HG03139 (cell line): ENCODE data around the gene RPL14.
A peak's percentile ranks its signal among the peaks of the same experiment; 100 is the strongest.
"Not testable (repeated sequence)": the region's sequence is repeated elsewhere in the genome, so short reads cannot be mapped to it uniquely, and the experiment has no call there.

Experiments used
- ATAC-seq: cut with Tn5 transposase; IDR thresholded peaks from one replicate; pipeline ENCODE4 v1.9.1; 2021; ENCODE audit not compliant: unreplicated experiment

Gene RPL14

DNA sequence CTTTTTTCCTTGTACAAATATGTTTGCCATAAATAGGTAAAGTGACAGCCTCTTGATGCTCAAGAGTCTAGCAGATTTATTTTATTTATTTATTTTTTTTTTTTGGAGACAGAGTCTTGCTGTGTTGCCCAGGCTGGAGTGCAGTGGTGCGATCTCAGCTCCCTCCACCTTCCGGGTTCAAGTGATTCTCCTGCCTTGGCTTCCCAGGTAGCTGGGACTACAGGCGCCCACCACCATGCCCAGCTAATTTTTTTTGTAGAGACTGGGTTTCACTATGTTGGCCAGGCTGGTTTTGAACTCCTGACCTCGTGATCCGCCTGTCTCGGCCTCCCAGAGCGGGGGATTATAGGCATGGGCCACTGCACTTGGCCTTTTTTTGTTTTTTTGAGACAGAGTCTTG, 5.7 kb downstream of the RPL14 start:
- ATAC-seq = not testable (repeated sequence)

DNA sequence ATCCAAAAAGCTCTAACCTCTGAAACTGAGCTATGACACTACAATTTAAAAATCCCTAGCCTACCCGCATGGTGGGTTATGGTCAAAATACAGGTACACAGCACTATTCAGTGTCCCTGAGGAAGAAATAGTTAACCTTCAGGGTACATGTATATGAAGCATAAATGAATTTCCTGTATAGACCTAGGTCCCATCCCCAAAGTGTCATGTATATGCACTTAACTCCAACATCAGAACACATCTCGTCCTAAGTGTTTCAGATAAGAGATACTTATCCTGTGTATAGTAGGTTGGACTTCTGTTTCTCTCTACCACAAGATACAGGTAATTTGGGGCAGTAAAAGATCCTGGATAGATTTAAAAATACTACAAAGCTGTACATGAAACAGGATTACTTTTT, 6.4 kb downstream of the RPL14 start:
- ATAC-seq = no peak

DNA sequence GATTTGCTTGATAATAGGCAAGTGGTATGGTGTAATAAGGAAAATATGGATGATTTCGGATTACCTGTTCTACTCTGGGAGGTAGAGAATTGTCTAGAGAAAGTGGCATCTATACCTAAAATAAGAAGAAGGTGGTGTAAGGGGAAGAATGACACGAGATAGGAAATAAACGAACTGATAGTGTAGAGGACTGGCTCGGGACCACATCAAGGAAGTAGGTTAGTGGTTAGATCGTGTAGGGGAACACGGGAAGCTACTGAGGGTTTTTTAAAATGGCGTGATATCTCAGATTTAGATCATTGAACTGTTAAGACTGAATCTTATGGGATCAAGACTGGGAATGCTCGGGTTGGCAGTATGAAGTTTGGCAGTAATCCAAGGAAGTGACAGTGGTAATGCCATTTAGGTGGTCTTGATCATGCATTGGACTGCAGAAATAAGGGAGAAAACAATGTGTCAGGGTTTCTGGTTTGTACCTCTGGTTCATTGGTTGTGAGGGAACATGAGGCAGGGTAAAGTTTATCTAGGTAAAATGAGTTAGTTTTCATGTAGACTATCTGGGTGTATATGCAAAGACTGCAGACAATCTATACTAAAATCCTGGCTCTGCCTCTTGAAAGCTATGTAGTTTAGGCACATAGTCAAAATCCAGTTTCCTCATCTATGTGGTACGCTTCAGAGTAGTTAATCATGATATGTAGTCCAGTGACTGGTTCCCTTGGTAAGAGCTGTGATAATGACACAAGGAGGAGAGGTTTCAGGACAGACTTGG, 7.4 kb downstream of the RPL14 start:
- ATAC-seq = no peak

DNA sequence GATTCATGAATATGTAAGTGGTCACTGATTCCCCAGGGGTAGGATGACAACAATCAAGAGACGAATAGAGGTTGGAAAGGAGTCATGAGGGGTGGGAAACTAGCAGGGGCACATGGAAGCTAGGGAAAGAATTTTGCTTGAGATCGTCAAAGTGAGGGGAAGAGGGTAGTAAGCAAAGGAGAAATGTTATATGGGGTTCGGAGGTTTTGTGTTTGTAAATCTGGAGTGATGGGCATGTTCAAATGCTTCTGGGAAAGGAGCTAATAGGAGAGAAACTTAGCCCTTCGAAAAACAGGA, 7.9 kb downstream of the RPL14 start:
- no peak for ATAC-seq

DNA sequence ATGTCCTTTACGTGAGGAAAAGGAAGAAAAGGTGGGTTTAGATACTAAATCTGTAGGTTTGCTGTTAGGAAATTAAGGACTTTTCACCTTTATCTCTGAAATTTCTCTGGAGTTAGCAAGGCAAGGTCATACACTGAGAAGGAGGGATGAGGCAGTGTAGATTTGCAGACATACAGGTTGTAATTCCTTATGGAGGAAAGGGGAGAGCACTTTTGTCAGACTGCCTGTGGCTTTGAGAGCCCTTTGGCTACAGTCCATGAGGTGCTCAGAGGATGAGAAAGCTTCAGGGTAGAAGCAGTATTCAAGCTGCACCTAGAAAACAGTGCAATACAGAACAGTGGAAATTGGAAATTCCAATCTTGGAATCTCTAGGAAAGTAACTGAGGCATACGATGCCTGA, 8.3 kb downstream of the RPL14 start:
- no peak for ATAC-seq

DNA sequence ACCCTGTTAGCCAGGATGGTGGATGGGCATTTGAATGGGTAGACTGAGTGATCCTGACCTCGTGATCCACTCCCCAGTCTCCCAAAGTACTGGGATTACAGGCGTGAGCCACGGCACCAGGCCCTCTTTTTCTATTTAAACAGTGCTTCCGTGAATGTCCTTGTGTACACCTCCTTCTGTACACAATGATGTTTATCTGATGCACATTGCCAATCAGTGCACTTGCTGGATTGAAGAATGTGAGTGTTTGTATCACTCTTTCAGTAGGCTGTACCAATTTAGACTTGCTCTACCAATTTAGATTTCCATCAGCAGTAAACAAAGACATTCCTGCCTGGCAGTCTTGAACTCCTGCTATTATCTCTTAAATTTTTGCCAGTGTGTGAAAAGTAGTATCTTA, 10.9 kb downstream of the RPL14 start:
- no peak for ATAC-seq

DNA sequence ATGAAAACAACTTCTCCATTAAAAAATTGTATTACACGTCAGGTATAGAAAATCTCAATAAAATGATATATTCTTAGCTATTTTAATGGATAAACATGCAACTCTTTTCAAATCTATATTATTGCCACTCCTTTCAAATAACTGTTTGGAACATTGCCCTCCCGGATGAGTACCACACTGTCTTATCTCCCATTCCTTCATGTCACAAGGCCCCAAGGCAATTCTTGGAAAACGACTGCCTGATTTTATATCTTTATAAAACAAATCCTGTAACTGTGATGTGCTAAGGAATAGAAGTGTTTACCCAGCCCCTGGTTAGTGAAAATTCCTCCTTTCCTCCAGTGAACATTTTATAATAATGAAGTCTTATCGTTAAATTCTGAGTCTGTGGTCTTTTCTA, 13.6 kb downstream of the RPL14 start:
- no peak for ATAC-seq

DNA sequence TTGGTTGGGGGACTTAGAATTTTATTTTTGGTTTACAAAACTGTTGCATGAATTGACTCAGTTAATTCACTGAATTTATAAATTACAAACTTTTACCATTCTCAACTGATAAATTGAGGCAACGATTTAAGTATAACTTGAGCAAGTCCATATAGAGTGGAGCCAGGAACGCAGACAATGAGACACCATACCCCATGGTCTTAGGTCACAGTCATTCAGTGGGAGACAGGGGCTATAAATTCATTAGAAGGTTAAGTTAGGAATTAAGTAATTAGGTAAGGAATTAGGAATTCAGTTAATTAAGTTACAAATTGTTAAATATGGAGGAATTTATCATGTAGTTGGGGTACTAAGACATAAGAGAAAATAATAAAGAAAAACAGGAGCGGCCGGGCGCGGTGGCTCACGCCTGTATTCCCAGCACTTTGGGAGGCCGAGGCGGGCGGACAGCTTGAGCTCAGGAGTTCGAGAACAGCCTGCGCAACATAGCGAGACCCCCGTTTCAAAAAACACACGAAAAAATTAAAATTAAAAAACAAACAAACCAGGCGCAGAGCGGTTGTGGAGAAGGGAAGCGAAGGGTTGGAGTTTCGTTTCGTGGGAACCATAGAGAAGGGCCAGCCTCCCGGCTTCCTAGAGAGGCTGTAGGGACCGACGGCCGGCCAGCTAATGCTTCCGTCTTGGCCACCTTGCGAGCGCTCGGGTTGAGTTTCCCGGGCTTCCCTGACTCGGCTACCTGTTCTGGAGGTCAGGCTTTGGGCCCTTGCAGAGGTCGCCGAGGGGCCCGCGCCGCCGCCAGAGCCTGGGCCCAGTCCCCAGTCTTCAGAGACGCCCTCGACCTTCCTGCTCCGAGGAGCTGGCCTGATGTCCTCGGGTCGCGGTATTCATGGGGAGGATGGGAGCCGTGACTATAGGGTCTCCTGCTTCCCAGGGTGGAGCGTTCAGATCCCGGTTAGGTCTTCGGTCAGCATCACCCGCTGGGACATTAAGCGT, 19.6 kb downstream of the RPL14 start, which contains the start of gene ZNF619:
Gene ZNF619, plus strand, starts transcription at position 645 of the 993 bp plus-strand sequence. CDS start 858 bp downstream, outside the sequence.
- ATAC-seq = peak; percentile 76

DNA sequence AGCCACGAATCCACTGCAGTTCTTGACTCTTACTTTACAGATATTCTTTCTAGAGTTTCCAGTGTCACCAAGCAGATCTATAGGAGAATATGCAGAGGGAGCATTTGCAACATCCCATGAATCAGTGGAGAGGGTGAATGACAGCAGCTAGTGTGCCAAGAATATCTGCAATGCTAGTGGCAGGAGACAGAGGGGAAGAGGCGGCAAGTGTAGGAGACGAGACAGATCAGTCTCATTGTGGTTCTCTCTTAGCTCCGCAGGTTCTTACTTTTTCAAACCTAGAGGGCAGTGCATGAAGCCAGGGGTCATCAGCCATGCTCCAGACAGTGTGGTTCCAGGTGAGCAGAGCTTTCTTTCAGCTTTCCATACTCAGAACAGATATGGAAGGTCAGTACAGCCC, 20.5 kb downstream of the RPL14 start:
- ATAC-seq = no peak

DNA sequence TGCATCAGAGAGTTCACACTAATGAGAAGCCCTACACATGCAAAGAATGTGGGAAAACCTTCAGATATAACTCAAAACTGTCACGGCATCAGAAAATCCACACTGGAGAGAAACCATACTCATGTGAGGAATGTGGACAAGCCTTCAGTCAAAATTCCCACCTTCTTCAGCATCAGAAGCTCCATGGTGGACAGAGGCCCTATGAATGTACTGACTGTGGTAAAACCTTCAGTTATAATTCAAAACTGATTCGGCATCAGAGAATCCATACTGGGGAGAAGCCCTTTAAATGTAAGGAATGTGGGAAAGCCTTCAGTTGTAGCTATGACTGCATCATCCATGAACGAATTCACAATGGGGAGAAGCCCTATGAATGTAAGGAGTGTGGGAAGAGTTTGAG, 30.0 kb downstream of the RPL14 start:
- ATAC-seq = no peak

DNA sequence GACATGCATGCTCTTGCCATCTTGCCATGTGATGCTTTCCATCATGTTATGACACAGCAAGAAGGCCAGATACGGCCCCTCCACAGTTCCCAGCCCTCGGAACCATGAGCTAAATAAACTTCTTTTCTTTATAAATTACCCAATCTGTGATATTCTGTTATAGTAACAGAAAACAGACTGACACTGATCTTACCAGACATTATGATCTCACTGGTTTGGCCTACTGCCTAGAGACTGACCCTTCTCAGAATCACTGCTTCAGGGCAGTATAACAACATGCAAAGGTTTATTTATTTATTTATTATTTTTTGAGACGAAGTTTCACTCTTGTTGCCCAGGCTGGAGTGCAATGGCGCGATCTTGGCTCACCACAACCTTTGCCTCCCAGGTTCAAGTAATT, 33.8 kb downstream of the RPL14 start:
- ATAC-seq = no peak

DNA sequence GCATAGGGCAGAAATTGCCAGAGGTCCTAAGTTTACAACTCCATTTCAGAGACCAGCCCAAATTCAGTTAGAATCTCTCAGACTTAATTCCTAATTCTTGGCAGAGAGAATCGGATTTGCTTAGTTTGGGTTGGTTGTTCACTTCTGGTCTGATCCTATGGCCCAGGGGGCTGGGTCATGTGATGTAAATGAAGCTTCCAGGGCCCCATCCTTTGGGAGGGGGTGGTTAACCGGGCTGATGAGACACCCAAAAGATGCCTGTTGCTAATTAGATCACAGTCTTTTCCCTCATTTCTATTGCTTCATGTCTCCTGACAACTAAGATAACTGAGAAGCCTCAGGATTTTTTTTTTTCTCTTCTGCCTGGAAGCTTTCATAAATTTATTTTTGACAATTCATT, 37.6 kb downstream of the RPL14 start:
- no peak for ATAC-seq

DNA sequence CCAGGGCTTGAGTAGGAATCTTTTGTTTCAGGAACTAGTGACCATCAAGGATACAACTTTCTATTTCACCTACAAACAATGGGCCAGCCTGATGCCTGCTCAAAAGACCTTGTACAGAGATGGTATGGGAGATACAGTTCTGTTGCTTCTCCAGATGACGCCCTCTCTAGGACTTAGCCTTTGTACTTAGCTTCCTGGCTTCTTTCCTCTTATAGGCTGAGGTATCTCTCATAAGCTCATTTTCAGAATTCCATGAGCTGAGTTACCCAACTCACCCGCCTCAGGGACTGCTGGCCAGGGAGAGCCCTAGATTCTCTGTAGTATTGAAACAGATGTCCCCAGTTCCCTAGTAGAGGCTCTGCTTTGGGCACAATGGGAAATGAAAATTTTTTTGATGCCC, 40.1 kb downstream of the RPL14 start:
- no peak for ATAC-seq

DNA sequence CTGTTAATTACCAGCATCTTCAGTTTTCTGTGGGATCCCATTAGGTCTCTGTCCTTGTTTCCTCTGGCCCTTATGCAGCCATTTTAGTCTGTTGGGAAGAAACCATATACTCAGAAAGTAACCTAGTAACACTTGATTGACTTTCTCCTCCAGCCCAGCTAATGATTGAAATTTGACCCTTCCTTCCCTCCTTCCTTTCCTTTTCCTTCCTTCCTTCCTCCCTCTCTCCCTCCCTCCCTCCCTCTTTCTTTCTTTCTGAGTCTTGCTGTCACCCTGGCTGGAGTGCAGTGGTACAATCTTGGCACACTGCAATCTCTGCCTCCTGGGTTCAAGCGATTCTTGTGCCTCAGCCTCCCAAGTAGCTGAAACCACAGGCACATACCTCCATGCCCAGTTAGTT, 42.8 kb downstream of the RPL14 start:
- no peak for ATAC-seq

DNA sequence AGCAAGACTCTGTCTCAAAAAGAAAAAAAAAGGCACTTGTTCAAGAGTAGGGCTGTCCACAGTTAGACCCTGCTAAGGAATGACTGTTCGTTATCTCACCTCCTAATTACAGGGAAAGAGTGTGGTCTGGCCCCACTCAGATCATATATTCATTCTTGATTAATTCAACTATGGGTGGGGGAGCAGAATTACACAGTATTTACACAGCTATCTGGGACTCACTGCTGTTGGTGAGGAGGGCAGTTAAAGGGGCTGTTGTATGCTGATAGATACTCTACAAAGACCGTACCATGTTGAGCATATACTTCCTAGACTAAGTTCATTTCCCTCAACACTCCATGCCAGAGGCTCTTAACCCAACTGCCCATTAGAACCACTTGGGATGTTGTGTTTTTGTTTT, 44.9 kb downstream of the RPL14 start:
- ATAC-seq = no peak

DNA sequence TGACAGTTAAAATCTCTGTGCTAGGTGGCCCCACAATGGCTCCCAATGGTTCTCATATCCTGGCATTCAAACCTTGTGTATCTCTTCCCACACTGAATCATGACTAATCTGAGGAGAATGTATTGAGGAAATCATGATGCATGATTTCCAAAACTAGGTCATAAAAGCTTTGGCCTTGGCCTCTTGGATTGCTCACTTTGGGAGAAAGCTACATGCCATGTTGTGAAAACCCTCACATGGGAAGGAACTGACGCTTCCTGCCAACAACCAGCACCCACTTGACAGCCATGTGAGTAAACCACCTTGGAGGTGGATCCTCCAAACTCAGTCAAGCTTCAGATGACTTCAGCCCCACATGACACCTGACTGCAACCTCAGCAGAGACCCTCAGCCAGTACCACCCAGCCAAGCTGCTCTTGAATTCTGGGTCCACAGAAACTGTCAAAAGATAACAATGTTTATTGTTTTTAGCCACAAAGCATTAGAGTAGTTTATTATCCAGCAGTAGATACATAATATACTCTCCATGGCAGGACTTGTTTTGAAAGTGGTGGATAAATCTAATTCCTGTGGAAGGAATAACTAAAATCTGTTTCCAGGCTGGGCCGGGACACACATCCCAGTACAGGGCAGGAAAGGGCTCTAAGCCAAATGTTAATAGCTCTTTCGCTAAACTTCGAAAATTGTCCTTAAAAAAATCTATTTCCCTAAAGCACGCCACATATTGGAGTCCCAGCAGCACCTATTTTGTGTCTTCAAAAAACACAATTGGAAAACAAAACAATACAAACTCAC, 47.7 kb downstream of the RPL14 start:
- no peak for ATAC-seq

DNA sequence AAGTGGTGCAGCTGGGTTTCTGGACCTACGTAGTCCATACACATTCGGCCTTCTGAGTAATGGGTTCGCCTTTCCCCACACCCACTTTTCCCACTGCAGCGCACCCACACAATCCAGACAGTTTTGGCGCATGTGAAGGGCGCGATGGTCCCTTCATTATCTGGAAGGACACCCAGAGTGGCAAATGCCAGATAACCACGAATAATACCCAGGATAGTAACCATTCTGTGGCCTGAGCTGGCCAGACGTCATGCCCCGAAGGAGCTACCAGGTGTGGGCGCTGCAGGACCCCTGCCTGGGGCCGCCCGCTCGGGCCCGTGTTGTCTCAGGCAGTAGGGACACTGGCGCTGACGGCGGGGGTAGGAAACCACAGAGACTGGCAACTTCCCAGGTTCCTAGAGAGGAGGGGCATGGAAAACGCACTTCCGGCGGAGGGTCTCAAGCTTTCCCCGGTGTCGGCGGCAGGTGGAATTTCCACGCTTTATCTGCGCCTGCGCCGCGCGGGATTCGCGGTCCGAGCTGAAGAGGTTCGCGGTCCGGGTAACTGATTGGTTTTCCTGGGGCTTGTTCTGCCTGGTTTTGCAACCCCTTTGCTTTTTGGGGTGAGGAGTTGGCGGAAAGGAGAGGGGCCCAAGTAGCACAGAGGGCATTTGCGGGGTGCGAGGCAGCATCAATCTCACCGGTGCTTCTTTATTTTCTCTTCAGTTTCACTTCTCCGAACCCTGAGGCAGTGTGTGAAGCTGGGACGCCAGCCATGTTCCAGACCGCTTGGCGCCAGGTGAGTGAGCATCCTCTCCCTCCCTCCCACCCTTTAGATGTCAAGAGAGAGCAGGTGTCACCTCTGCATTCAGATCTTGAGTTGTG, 48.7 kb downstream of the RPL14 start, which contains the start of gene ZNF620:
Gene ZNF620, plus strand, starts transcription at position 441 of the 864 bp plus-strand sequence. Its CDS starts 314 bp downstream, at position 755.
- peak; percentile 76 for ATAC-seq

DNA sequence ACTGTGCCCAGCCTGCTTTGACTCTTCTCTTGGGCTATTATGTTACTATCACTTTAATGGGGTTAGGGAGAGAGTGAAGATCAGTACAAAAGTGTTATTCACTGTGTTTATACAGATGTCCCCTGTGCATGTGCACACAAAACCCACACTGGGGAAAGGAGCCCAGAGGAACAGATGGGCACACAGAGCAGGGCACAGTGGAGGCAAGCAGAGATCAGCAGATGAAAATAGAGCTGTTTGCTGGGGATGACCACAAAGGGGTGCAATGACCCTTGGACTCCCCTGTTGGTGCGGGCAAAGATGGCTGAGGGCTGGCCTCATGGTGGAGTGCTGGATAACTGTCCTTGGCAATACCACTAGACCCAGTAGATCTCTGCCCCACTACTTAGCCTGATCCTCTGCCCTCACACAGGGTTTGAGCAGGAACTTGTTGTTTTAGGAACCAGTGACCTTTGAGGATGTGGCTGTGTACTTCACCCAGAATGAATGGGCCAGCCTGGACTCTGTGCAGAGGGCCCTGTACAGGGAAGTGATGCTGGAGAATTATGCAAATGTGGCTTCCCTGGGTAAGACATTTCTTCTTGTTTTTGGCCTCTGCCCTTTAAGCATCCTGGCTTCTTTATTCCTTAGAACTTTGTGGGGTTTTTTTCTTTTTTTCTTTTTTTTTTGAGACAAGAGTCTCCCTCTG, 54.0 kb downstream of the RPL14 start:
- ATAC-seq = no peak

DNA sequence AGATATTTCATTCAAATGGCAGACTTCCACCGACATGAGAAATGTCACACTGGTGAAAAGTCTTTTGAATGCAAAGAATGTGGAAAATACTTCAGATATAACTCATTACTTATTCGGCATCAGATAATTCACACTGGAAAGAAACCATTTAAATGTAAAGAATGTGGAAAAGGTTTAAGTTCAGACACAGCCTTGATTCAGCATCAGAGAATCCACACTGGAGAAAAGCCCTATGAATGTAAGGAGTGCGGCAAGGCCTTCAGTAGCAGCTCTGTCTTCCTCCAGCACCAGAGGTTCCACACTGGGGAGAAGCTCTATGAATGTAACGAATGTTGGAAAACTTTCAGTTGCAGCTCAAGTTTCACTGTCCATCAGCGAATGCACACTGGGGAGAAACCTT, 59.1 kb downstream of the RPL14 start:
- no peak for ATAC-seq

DNA sequence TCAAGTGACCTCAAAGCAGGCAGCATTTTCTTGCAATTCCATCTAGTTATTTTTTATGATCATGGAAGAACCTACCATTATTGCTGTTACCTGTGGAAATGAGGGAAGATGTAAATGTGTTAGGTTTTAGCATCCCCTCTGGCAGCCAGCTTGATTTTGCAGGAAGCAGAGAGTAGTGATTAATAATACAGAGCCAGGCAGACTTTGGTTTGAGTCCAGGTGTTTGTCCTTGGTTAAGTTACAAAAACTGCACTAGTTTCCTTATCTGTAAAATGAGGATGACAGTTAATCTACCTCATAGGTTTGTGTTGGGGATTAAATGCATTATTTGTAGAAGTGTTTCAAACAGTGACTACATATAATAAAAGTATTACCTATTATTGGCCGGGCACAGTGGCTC, 60.9 kb downstream of the RPL14 start:
- ATAC-seq = no peak
